OCI-LY3 (cell line): Measurements from ENCODE around the gene UMAD1.

ENCODE experiments used
- EZH2phosphoT487 ChIP-seq: fragments of 200-600 bp; shearing (Covaris generic); IDR thresholded peaks from 2 replicates; pipeline ENCODE4 v1.6.1; 2018; ENCODE audit warnings: antibody characterized with exemption, mixed run types, low read depth
- TF ChIP-seq, protein P1 (sequence below): fragments of 200-600, 300-600 bp; sonication (generic); IDR thresholded peaks from 2 replicates; pipeline ENCODE4 v1.5.1; 2014; ENCODE audit warnings: antibody characterized with exemption, low read length, low read depth

DNA sequence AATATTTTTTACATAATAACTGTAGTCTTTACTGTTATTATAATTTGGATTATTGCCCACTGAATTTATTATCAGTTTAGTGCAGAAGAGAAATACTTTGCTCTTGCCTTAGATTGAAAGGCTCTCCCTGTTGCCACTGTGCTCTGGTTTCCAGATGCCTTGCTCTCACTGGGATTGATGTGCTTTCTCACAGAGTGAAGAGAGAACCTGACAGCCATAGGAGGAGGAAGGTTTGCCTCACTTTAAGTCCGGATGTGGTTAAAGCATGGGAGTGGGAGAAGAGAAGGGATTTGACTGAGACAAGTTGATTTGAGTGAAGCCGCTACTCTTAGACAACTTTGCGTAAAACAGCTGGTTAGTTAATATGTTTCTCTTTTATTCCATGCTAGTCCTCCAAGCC is 146.0 kb downstream of the UMAD1 start:
- TF ChIP-seq, protein P1, sequence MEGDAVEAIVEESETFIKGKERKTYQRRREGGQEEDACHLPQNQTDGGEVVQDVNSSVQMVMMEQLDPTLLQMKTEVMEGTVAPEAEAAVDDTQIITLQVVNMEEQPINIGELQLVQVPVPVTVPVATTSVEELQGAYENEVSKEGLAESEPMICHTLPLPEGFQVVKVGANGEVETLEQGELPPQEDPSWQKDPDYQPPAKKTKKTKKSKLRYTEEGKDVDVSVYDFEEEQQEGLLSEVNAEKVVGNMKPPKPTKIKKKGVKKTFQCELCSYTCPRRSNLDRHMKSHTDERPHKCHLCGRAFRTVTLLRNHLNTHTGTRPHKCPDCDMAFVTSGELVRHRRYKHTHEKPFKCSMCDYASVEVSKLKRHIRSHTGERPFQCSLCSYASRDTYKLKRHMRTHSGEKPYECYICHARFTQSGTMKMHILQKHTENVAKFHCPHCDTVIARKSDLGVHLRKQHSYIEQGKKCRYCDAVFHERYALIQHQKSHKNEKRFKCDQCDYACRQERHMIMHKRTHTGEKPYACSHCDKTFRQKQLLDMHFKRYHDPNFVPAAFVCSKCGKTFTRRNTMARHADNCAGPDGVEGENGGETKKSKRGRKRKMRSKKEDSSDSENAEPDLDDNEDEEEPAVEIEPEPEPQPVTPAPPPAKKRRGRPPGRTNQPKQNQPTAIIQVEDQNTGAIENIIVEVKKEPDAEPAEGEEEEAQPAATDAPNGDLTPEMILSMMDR: no peak
- no peak for TF ChIP-seq EZH2phosphoT487
